ENCODE measurements around the gene AKR1E2.

GRCh38 chr10:4803822-4804221, 22.2 kb upstream of the AKR1E2 start:
- no peak for TF ChIP-seq NFIC (IDR thresholded peaks at IDR 0.05; ENCODE audit: low read depth, low read length)
- TF ChIP-seq, protein P1, sequence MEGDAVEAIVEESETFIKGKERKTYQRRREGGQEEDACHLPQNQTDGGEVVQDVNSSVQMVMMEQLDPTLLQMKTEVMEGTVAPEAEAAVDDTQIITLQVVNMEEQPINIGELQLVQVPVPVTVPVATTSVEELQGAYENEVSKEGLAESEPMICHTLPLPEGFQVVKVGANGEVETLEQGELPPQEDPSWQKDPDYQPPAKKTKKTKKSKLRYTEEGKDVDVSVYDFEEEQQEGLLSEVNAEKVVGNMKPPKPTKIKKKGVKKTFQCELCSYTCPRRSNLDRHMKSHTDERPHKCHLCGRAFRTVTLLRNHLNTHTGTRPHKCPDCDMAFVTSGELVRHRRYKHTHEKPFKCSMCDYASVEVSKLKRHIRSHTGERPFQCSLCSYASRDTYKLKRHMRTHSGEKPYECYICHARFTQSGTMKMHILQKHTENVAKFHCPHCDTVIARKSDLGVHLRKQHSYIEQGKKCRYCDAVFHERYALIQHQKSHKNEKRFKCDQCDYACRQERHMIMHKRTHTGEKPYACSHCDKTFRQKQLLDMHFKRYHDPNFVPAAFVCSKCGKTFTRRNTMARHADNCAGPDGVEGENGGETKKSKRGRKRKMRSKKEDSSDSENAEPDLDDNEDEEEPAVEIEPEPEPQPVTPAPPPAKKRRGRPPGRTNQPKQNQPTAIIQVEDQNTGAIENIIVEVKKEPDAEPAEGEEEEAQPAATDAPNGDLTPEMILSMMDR (IDR thresholded peaks at IDR 0.05 in 2 of 3, conservative IDR thresholded peaks at IDR 0.05 in 1 of 3; ENCODE audit: control insufficient read depth in 2 of 3, extremely low read depth in 1 of 3, insufficient read depth in 1 of 3, low read depth in 3 of 3, low read length in 3 of 3): no peak
- TF ChIP-seq GATAD2B (conservative IDR thresholded peaks at IDR 0.05; ENCODE audit: low read depth): no peak
- no peak for TF ChIP-seq CHD2 (IDR thresholded peaks at IDR 0.05; ENCODE audit: borderline replicate concordance, low read depth, low read length)
- no peak for TF ChIP-seq POLR2A (IDR thresholded peaks at IDR 0.05; ENCODE audit: low read depth, low read length)
- no peak for TF ChIP-seq CHD1 (IDR thresholded peaks at IDR 0.05; ENCODE audit: low read depth, low read length)
- no peak for TF ChIP-seq ZNF274 (IDR thresholded peaks at IDR 0.05; ENCODE audit: insufficient read depth, insufficient read length)
- TF ChIP-seq BACH1 (IDR thresholded peaks at IDR 0.05; ENCODE audit: borderline replicate concordance): no peak
- no peak for TF ChIP-seq CREB1 (IDR thresholded peaks at IDR 0.05; ENCODE audit: low read depth)
- TF ChIP-seq CEBPB (IDR thresholded peaks at IDR 0.05; ENCODE audit: borderline replicate concordance in 1 of 2, low read depth in 2 of 2, low read length in 2 of 2): no peak
- no peak for TF ChIP-seq SP1 (IDR thresholded peaks at IDR 0.05; ENCODE audit: low read depth, low read length)
- no peak for TF ChIP-seq SMC3 (IDR thresholded peaks at IDR 0.05; ENCODE audit: borderline replicate concordance, low read length)
- no peak for TF ChIP-seq PKNOX1 (IDR thresholded peaks at IDR 0.05)
- TF ChIP-seq POLR2AphosphoS5 (IDR thresholded peaks at IDR 0.05; ENCODE audit: low read length): no peak

All from GM12878 (cell line).